PFSK-1 (cell line): ENCODE data around the gene MARCHF10.

Source experiments
- FOXP2 ChIP-seq: optimal IDR thresholded peaks from 2 replicates; pipeline ENCODE3; 2011; ENCODE audit warnings: borderline replicate concordance, control low read depth, inconsistent platforms; ENCODE audit not compliant: insufficient read depth; ENCODE audit errors: extremely low read length, extremely low read depth
- POLR2AphosphoS5 ChIP-seq: IDR thresholded peaks from 2 replicates; pipeline ENCODE4 v1.6.1; 2012; ENCODE audit warnings: low read depth, mild to moderate bottlenecking, control low read depth, low read length, moderate library complexity
- SIN3A ChIP-seq: IDR thresholded peaks from 2 replicates; pipeline ENCODE4 v1.6.1; 2012; ENCODE audit warnings: mild to moderate bottlenecking, low read length, moderate library complexity, borderline replicate concordance; ENCODE audit not compliant: insufficient read depth
- TAF1 ChIP-seq: IDR thresholded peaks from 2 replicates; pipeline ENCODE4 v1.6.1; 2012; ENCODE audit warnings: low read length, control low read depth, borderline replicate concordance; ENCODE audit not compliant: insufficient read depth
- TF ChIP-seq, protein P1 (sequence below), 2 experiments: IDR thresholded peaks; 2 replicates each; pipeline versions ENCODE4 v1.6.1 to v1.8.0; 2011 to 2012; ENCODE audit warnings: low read depth in 2 of 2, low read length in 2 of 2, control low read depth in 1 of 2, inconsistent platforms in 1 of 2, mild to moderate bottlenecking in 1 of 2, moderate library complexity in 1 of 2; ENCODE audit not compliant: insufficient read depth in 1 of 2

Gene MARCHF10

DNA sequence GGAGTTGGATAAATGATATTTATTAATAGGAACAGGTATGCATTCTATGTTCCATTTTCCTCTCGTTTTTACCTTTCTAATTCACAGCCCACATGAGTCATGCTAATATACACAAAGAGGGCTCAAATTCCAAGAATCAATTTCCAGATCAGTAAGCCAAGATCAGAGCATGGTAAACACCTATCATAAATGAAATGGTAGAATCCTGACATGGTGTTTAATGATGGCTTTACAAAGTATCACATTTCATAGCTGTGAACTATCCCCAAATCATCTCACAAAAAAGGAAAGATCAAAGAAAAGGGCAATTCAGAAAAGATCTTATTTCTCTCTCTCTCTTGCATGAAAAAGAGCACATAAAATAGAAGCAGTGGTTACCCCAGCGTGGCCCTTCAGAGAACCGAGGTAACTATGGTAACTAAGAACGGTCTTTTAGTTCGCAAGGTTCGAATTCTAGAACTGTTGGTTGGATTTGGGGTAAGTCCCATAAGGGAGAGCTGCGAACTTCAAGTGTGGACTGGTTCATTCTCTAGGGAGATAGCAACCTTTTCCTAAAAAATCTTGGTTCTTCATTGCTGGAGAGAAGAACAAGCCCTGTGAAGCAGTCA lies 73.0 kb downstream of the MARCHF10 start:
- TF ChIP-seq POLR2AphosphoS5 (no peak), SIN3A (no peak)
- TF ChIP-seq, protein P1, sequence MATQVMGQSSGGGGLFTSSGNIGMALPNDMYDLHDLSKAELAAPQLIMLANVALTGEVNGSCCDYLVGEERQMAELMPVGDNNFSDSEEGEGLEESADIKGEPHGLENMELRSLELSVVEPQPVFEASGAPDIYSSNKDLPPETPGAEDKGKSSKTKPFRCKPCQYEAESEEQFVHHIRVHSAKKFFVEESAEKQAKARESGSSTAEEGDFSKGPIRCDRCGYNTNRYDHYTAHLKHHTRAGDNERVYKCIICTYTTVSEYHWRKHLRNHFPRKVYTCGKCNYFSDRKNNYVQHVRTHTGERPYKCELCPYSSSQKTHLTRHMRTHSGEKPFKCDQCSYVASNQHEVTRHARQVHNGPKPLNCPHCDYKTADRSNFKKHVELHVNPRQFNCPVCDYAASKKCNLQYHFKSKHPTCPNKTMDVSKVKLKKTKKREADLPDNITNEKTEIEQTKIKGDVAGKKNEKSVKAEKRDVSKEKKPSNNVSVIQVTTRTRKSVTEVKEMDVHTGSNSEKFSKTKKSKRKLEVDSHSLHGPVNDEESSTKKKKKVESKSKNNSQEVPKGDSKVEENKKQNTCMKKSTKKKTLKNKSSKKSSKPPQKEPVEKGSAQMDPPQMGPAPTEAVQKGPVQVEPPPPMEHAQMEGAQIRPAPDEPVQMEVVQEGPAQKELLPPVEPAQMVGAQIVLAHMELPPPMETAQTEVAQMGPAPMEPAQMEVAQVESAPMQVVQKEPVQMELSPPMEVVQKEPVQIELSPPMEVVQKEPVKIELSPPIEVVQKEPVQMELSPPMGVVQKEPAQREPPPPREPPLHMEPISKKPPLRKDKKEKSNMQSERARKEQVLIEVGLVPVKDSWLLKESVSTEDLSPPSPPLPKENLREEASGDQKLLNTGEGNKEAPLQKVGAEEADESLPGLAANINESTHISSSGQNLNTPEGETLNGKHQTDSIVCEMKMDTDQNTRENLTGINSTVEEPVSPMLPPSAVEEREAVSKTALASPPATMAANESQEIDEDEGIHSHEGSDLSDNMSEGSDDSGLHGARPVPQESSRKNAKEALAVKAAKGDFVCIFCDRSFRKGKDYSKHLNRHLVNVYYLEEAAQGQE (IDR thresholded peaks at IDR 0.05; ENCODE audit: insufficient read depth in 1 of 2, low read depth in 2 of 2, low read length in 2 of 2), result no peak

DNA sequence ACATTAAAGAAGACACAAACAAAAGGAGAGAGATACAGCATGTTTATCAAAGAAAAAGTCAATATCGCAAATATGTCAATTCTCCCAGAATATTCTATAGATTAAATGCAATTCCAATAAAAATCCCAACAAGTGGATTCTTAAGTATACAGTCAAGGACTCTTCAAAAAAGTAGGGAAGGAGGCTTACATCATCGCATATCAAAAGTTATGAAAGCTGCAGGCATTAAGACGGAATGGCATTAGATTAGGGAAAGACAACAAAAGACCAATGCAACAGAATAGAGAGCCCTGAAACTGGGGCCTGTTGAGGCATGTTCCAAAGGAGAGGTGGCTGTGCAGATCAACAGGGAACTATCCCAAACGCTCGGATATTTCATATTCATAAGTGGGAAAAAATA lies 76.0 kb downstream of the MARCHF10 start:
- TF ChIP-seq POLR2AphosphoS5 (no peak), FOXP2 (no peak), SIN3A (no peak), TAF1 (no peak)
- TF ChIP-seq, protein P1 (IDR thresholded peaks at IDR 0.05; ENCODE audit: insufficient read depth in 1 of 2, low read depth in 2 of 2, low read length in 2 of 2), result no peak

DNA sequence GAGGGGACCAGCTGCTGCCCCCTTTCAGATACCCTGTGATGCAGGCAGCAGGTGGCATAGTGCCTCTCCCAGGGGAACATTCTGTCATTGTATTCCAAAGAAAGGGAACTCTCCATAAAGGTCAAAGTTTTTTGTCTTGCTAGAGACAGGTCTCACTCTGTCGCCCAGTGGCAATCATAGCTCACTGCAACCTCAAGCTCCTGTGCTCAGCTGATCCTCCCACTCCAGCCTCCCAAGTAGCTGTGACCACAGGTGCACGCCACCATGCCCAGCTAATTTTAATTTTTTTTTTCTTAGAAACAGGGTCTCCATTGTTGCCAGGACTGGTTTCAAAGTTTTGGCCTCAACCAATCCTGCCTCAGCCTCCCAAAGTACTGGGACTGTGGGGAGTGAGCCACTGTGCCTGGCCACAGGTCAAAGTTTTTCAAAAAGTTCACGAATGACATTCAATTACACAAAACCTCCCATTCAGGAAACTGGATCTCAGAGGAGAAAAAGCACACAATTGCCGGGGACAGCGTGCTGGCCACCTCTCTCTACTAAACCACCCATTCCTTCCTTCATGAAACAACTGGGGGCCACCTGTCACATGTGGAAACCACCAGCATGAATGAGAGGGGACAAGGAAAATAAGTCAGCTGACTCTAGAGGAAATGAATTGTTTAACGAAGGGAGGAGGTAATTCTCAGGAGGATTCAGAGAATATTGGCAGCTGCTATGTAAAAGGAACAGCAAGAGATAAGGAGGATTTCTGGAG lies 80.0 kb downstream of the MARCHF10 start:
- TF ChIP-seq, protein P1 (IDR thresholded peaks at IDR 0.05; ENCODE audit: insufficient read depth in 1 of 2, low read depth in 2 of 2, low read length in 2 of 2), result no peak
- TF ChIP-seq TAF1 (no peak), SIN3A (no peak), POLR2AphosphoS5 (no peak), FOXP2 (no peak)

DNA sequence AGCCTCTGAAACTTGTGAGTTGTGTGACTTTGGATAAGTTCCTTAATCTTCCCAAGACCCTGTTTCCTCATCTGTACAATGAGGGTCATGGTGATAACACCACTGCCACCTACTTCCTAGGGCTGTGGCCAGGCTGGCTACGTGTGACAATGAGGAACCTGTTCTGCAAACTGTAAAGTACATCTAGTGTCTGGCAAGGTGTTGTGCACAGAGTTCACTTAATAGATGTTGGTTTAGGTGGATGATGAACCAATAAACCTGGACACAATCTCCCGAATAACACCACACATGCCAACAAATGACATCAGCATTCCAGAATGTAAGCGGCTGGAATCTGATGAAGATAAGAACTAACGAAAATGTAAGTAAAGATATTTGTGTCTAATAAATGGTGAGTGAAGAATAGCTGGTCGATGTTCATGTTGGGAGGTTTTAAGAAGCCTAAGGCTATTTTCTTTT lies 82.3 kb downstream of the MARCHF10 start:
- TF ChIP-seq SIN3A (no peak), TAF1 (no peak), FOXP2 (no peak), POLR2AphosphoS5 (no peak)
- TF ChIP-seq, protein P1 (IDR thresholded peaks at IDR 0.05; ENCODE audit: insufficient read depth in 1 of 2, low read depth in 2 of 2, low read length in 2 of 2), result no peak
